NOMO-1 treated with dmso at 0.1 percent for 144 hours (cell line): ENCODE data around the gene COL4A2.

Experiments
- DNase-seq: peaks from one replicate; lab custom pipeline; 2025; ENCODE audit not compliant: unreplicated experiment; lab: John Stamatoyannopoulos, UW

The COL4A2 gene

DNA sequence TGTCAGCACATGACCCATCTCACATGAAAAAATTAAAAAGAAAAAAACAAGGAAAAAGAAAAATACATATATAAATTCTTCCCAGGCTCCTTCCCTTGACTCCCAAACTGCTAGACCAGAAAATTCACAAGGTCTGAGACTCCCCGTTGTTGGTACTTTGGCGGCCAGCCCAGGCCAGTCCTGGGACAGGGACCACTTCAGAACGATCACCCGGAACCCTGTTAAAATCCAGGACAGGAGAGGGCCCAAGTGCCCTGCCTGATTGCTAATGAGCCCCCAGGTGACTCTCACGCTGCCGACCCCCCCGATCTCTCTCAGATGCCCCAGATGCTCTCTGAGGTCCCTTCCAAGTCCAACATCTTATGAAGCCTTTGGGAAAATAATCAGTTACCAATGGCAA, 107.2 kb downstream of the COL4A2 start:
- DNase-seq: no peak

GRCh38 chr13:110414931-110415330, 107.8 kb downstream of the COL4A2 start:
- no peak for DNase-seq

GRCh38 chr13:110415669-110416068, 108.6 kb downstream of the COL4A2 start:
- DNase-seq: no peak

- no peak for DNase-seq
These were observed 109.3 kb downstream of the COL4A2 start for GRCh38 chr13:110416131-110417025.

GRCh38 chr13:110418944-110419343, 111.9 kb downstream of the COL4A2 start:
- DNase-seq: no peak

DNA sequence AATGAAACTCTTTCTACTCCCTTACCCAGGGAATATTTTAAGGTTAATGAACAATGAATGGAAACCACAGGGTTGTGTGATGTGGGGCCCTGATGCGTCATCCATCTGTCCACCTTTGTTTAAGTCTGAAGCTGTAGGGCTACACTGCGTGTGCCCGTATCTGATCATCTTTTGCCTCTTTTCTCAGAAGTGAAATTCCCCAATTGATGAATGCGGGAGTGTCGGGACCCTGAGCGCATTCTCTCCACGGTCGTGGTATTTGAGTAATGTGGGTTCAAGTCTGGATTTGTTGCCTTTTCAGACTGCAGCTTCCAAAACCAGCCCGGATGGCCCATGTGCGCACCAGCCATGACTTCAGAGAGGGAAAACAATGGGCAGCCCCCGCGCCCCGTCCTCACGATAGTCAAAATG, 112.3 kb downstream of the COL4A2 start:
- DNase-seq: no peak

- DNase-seq: no peak
These were observed 112.9 kb downstream of the COL4A2 start for GRCh38 chr13:110419946-110420345.

GRCh38 chr13:110420626-110421025, 113.5 kb downstream of the COL4A2 start:
- DNase-seq: no peak

DNA sequence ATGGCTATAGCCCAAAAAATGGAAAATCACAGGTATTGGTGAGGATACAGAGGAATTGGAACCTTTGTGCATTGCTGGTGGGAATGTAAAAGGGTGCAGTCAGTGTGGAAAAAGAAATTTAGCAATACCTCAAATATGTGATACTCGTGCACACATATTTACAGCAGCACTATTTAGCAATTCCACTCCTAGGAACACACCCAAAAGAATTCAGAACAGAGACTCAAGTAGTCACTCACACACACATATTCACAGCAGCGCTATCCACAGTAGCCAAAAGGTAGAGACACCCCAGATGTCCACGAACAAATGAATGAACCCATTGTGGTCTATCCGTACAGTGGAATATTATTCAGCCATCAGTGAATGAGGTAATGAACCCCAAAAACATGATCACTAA, 114.0 kb downstream of the COL4A2 start:
- no peak for DNase-seq

DNA sequence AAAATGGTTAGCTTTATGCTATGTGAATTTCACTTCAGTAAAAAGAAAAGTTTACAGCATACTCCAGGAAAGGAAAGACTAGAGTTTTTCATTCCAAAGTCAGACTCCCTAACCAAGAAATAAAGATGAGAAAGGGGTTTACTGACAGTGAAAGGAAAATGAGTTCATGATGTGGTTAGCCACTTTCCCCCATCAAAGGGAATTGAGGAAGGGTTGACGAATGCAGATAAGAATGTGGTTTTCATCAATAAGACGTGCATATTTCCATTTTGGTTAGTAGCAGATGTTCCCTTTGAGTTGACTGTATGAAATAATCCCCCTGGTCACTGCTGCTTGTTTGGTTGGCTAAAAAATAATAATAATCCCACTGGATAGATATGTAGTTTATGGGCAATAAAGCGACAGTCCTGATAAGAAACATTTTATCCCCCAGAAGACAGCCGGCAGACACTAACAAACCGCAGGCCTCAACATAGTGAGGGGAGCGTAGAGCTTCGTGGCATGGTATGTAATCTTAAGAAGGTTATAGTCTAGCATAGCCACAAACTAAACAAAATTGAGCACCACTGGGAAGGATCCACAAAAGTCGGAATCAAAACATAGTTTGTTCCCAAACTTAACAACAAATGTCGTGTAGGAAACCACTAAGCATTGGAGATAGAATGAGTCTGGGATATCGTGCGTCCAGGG, 114.8 kb downstream of the COL4A2 start:
- no peak for DNase-seq

DNA sequence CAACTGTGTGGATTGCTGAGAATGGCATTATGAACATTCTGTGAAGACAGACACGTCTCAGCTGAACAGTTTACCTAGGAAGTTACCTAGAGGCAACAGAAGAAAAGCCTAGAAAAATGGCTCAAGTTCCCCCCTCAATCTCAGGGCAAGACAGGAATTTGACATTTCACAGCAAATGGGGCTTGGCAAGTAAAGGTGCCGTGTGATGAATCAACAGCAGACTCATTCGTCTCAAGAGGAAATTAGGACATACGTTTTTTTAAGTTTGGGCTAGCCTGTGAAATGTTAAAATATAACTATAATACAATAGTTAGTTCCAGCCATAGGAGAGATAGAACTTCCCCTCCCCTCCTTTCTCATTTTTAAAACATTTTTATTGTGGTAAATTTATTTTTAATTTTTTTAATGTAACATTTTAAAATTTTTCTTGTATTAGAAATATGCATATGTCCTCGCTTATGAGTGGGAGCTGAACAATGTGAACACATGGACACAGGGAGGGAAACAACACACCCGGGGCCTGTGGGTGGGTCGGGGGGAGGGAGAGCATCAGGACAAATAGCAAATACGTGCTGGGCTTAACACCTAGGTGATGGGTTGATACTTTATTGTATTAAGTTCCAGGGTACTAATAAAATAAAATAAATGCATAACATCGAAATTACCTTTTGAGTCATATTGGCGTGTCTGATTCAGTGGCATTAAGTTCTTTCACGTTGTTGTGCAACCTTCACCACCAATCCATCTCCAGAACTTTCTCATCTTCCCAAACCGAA, 116.0 kb downstream of the COL4A2 start:
- no peak for DNase-seq

GRCh38 chr13:110423689-110424302, 116.7 kb downstream of the COL4A2 start:
- DNase-seq: no peak

DNA sequence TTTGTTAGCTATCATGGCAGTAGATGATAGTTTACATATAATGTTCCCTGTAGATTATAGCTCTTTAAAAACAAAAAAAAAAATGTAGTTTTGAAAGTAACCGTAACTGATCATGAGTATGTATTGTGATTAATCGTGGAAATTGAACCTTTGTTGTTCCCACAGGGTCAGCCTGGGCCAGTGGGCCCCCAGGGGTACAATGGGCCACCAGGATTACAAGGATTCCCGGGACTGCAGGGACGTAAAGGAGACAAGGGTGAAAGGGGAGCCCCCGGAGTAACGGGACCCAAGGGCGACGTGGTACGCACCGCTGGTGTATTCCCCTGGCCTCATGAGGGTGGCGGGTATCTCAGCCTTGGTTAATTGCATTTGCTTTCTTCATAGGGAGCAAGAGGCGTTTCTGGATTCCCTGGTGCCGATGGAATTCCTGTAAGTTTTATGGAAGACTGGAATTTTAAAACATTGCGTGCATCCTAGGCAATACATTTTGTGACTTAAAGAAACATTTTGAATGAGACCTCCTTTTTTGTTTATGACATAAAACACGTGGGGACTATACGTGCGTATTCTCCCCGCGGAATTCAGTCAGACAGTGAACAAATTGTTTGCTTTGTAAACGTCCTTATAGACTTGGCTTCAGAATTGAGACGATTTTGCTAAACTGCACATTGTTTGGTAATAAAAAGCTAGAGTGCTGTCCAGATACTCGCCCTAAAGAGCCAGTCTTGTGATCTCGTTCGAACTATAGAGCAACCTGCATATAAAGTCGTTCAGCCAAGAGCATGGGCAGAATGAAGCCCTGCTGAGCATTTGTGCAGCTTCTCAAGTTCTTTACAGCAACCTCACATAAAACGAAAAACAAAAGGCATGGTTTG, 117.7 kb downstream of the COL4A2 start:
- DNase-seq: no peak

- DNase-seq: no peak
These were observed 118.3 kb downstream of the COL4A2 start for GRCh38 chr13:110425444-110425780.

DNA sequence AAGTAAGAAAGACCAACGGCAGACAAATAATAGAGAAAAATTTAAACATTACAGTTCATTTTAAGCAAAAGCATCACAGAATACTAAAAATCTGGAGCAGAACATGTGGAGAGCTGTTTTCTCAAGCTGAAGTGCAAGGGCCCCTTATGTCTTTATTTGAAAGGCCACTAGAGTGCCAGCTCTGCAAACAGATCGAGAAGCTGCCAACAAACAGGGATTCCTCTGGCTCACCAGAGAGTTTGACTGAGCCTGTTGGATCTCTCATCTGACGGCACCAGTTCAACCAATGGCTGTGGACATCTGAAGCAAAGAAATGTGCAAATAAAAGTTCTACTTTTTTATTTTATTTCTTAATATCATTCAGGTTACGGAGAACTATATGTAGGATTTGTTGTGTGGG, 119.7 kb downstream of the COL4A2 start:
- no peak for DNase-seq

DNA sequence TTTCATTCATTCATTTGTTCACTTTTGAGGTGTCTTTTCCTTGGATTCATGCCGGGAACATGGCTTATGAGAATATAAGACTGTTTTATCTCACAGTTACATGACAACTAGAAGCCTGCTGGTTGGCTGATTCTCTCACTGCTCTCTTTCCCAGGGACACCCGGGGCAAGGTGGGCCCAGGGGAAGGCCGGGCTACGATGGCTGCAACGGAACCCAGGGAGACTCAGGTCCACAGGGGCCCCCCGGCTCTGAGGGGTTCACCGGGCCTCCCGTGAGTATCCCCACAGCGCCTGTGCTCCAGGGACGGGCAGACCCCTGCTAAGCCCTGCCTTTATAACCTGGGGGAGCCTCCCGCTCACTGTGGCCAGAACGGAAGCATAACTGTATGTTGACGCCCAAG, 121.2 kb downstream of the COL4A2 start:
- DNase-seq: no peak

DNA sequence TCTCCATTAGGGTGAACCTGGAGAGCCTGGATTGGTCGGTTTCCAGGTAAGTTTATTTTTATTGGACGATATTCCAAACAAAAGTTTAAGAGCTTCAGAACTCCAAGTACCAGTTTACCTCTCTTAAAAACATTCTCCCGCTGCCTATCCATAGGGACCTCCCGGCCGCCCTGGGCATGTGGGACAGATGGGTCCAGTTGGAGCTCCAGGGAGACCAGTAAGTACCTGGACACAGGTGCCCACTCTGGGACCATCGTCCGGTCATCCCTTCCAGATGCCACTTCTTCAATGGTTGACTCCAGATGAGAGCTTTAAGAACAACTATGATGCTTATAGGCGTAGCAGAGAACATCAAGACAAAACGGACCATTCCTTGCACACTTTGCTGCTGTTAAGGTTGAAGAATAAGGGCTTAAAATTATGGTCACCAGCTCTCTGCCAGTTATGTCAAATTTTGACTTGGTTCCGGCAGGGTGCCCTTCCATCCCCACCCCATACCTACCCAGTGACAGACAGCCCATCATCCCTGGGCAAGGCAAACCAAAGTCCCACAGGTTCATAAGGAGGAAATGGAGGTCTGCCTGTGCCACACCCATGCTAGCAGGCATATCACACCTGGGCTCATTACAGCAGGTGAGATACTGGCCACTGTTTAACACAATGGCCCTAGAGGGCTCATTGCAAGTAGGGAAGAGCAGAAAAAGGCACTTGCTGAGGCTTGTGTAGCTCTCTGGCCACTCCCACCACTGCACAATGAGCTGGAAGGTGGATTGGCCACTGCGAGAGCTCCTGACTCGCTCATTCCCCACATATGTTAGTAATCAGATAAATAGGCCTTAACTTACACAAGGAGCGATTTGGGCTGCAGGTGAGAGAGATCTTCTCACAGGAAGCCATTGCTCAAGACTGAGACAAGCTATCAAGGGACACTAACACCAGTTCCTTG, 123.6 kb downstream of the COL4A2 start:
- DNase-seq: no peak

- no peak for DNase-seq
These were observed 124.6 kb downstream of the COL4A2 start for GRCh38 chr13:110431425-110432294.
